ENCODE measurements around the gene FITM2. TPM values are rescaled to one million over a fixed set of nuclear protein-coding genes. Genes with fewer than 3 reads are reported as not detected.

FITM2 gene
- total and polyA plus RNA-seq, 10 of the 15 experiments (the other 5 are each of a cell fraction or from before 2014, with no cell fraction given): 0.46 to 1.9 (median 1.6) TPM

DNA sequence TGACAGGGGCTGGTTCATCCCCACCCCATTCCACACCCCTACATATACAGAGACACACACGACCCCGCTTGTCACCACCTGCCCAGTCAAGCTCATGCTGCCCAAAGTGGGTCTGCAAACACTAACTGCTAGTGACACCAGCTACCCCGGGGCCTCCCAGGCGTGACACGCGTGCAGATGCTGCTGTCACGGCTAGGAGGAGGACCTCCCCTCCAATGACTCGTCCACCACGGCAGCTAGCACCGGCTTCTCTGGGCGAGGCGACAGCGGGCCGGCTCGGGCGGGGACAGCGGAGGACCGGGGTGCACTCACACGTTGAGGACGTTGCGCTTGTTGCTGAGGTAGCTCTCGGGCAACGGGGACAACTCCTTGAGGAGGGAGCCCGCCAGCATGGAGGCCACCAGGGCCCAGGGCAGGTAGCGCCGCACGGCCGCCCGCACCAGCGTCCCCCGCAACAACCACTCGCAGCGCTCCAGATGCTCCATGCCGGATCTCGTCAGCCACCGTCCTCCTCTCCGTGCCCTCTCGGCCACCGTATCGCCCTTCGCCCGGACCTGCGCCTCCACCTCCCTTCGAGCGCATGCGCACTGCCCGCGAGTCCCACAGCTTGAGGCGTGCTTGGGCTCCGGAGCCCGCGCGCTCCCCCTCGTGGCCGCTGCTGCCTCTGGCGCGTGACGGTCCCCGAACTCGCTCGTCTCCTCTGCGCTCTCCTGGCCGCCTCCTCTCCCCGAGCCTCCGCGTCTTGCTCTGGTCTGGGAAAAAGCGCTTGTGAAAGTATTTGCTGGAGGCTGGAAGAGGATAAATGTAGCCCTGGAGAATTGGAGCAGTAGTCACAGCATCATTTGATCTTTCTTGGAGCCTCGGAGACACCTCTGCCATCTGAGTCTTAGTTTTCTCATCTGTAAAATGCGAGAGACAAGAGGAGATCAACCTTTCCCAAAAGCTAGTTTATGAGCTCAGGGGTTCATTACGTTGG is at the start of gene FITM2 (continued):
- TF ChIP-seq, protein P1, sequence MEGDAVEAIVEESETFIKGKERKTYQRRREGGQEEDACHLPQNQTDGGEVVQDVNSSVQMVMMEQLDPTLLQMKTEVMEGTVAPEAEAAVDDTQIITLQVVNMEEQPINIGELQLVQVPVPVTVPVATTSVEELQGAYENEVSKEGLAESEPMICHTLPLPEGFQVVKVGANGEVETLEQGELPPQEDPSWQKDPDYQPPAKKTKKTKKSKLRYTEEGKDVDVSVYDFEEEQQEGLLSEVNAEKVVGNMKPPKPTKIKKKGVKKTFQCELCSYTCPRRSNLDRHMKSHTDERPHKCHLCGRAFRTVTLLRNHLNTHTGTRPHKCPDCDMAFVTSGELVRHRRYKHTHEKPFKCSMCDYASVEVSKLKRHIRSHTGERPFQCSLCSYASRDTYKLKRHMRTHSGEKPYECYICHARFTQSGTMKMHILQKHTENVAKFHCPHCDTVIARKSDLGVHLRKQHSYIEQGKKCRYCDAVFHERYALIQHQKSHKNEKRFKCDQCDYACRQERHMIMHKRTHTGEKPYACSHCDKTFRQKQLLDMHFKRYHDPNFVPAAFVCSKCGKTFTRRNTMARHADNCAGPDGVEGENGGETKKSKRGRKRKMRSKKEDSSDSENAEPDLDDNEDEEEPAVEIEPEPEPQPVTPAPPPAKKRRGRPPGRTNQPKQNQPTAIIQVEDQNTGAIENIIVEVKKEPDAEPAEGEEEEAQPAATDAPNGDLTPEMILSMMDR (IDR thresholded peaks at IDR 0.05 in 2 of 3, conservative IDR thresholded peaks at IDR 0.05 in 1 of 3; ENCODE audit: control insufficient read depth in 2 of 3, extremely low read depth in 1 of 3, insufficient read depth in 1 of 3, low read depth in 3 of 3, low read length in 3 of 3): peak; percentile 95 to 99 (median 96); a peak in 5 of 6 replicates
- TF ChIP-seq ASH2L (IDR thresholded peaks at IDR 0.05; ENCODE audit: borderline replicate concordance, low read depth) (no peak), SP1 (IDR thresholded peaks at IDR 0.05; ENCODE audit: low read depth, low read length) (peak; percentile 71), STAT3 (IDR thresholded peaks at IDR 0.05; ENCODE audit: low read depth, low read length) (no peak), FOXK2 (IDR thresholded peaks at IDR 0.05) (peak; percentile 83), GATAD2B (conservative IDR thresholded peaks at IDR 0.05; ENCODE audit: low read depth) (peak; percentile 52; the same call in 1 of the 2 replicates), MYC (IDR thresholded peaks at IDR 0.05; ENCODE audit: insufficient read depth, insufficient read length, insufficient replicate concordance, low read length, severe bottlenecking) (peak; percentile 79), POLR2AphosphoS5 (IDR thresholded peaks at IDR 0.05; ENCODE audit: low read length) (no peak), KAT2A (conservative IDR thresholded peaks at IDR 0.05; ENCODE audit: control insufficient read depth, low read depth, low read length) (no peak)
- TF ChIP-seq, protein P2, sequence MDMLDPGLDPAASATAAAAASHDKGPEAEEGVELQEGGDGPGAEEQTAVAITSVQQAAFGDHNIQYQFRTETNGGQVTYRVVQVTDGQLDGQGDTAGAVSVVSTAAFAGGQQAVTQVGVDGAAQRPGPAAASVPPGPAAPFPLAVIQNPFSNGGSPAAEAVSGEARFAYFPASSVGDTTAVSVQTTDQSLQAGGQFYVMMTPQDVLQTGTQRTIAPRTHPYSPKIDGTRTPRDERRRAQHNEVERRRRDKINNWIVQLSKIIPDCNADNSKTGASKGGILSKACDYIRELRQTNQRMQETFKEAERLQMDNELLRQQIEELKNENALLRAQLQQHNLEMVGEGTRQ (IDR thresholded peaks at IDR 0.05; ENCODE audit: borderline replicate concordance, low read depth, low read length): 0 out of 2 replicates have a peak, but pooled peaks have one; percentile 5
- TF ChIP-seq, protein P3, sequence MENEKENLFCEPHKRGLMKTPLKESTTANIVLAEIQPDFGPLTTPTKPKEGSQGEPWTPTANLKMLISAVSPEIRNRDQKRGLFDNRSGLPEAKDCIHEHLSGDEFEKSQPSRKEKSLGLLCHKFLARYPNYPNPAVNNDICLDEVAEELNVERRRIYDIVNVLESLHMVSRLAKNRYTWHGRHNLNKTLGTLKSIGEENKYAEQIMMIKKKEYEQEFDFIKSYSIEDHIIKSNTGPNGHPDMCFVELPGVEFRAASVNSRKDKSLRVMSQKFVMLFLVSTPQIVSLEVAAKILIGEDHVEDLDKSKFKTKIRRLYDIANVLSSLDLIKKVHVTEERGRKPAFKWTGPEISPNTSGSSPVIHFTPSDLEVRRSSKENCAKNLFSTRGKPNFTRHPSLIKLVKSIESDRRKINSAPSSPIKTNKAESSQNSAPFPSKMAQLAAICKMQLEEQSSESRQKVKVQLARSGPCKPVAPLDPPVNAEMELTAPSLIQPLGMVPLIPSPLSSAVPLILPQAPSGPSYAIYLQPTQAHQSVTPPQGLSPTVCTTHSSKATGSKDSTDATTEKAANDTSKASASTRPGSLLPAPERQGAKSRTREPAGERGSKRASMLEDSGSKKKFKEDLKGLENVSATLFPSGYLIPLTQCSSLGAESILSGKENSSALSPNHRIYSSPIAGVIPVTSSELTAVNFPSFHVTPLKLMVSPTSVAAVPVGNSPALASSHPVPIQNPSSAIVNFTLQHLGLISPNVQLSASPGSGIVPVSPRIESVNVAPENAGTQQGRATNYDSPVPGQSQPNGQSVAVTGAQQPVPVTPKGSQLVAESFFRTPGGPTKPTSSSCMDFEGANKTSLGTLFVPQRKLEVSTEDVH (IDR thresholded peaks at IDR 0.05; ENCODE audit: low read depth, partially characterized antibody): no peak
- TF ChIP-seq, protein P4, sequence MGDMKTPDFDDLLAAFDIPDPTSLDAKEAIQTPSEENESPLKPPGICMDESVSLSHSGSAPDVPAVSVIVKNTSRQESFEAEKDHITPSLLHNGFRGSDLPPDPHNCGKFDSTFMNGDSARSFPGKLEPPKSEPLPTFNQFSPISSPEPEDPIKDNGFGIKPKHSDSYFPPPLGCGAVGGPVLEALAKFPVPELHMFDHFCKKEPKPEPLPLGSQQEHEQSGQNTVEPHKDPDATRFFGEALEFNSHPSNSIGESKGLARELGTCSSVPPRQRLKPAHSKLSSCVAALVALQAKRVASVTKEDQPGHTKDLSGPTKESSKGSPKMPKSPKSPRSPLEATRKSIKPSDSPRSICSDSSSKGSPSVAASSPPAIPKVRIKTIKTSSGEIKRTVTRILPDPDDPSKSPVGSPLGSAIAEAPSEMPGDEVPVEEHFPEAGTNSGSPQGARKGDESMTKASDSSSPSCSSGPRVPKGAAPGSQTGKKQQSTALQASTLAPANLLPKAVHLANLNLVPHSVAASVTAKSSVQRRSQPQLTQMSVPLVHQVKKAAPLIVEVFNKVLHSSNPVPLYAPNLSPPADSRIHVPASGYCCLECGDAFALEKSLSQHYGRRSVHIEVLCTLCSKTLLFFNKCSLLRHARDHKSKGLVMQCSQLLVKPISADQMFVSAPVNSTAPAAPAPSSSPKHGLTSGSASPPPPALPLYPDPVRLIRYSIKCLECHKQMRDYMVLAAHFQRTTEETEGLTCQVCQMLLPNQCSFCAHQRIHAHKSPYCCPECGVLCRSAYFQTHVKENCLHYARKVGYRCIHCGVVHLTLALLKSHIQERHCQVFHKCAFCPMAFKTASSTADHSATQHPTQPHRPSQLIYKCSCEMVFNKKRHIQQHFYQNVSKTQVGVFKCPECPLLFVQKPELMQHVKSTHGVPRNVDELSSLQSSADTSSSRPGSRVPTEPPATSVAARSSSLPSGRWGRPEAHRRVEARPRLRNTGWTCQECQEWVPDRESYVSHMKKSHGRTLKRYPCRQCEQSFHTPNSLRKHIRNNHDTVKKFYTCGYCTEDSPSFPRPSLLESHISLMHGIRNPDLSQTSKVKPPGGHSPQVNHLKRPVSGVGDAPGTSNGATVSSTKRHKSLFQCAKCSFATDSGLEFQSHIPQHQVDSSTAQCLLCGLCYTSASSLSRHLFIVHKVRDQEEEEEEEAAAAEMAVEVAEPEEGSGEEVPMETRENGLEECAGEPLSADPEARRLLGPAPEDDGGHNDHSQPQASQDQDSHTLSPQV (IDR thresholded peaks at IDR 0.05): peak; percentile 61; the same call in 1 of the 2 replicates
- TF ChIP-seq, protein P5, sequence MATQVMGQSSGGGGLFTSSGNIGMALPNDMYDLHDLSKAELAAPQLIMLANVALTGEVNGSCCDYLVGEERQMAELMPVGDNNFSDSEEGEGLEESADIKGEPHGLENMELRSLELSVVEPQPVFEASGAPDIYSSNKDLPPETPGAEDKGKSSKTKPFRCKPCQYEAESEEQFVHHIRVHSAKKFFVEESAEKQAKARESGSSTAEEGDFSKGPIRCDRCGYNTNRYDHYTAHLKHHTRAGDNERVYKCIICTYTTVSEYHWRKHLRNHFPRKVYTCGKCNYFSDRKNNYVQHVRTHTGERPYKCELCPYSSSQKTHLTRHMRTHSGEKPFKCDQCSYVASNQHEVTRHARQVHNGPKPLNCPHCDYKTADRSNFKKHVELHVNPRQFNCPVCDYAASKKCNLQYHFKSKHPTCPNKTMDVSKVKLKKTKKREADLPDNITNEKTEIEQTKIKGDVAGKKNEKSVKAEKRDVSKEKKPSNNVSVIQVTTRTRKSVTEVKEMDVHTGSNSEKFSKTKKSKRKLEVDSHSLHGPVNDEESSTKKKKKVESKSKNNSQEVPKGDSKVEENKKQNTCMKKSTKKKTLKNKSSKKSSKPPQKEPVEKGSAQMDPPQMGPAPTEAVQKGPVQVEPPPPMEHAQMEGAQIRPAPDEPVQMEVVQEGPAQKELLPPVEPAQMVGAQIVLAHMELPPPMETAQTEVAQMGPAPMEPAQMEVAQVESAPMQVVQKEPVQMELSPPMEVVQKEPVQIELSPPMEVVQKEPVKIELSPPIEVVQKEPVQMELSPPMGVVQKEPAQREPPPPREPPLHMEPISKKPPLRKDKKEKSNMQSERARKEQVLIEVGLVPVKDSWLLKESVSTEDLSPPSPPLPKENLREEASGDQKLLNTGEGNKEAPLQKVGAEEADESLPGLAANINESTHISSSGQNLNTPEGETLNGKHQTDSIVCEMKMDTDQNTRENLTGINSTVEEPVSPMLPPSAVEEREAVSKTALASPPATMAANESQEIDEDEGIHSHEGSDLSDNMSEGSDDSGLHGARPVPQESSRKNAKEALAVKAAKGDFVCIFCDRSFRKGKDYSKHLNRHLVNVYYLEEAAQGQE (IDR thresholded peaks at IDR 0.05; ENCODE audit: low read depth, low read length): 0 out of 2 replicates have a peak, but pooled peaks have one; percentile 17

Measured in GM12878 (cell line).